ENCODE data around the gene CYTH4.

The CYTH4 gene

DNA sequence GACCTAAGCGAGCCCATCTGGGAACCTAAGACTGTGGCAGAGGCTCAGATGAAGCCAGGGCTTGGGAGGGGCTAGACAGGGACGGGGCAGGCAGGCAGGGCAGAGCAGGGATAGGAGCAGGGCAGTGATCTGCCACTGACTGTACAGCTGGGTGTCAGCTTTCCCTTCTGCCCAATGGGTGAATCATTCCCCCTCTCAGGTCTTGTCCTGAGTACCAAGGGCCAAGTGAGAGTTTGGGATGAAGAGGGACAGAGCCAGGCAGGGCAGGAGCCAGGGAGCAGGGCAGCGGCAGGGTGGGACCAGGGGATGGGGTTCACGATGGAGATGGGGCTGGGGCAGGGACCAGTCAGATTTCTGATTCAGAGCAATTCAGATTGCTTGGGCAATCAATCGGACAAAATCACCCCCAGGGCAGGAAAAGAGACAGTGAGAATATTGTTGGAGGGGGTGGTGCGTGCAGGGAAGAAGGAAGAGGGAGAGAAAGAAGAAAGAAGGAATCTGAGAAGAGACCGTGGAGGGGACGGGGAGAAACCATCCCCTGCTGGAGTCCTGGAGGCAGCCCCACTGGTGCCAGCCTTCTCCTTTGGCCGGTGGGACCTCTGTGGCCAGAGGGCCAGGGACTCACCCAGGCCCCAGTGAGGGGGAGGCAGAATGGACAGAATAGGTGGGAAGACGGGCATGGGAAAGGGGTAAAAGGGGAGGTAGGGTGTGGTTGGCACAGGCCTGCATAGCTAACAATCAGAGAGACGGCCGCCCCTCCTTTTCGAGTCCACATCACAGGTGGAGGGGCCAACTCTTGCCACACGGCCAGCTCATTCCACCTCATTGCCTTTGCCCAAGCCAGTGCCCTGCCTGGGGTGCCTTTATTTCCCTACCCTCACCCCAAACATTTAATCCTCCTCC lies 47.2 kb downstream of the CYTH4 start:
- no peak for DNase-seq (ENCODE audit: low read depth)
- TF ChIP-seq POLR2A (IDR thresholded peaks at IDR 0.05; ENCODE audit: extremely low read depth, insufficient read length): no peak
- TF ChIP-seq, protein P1, sequence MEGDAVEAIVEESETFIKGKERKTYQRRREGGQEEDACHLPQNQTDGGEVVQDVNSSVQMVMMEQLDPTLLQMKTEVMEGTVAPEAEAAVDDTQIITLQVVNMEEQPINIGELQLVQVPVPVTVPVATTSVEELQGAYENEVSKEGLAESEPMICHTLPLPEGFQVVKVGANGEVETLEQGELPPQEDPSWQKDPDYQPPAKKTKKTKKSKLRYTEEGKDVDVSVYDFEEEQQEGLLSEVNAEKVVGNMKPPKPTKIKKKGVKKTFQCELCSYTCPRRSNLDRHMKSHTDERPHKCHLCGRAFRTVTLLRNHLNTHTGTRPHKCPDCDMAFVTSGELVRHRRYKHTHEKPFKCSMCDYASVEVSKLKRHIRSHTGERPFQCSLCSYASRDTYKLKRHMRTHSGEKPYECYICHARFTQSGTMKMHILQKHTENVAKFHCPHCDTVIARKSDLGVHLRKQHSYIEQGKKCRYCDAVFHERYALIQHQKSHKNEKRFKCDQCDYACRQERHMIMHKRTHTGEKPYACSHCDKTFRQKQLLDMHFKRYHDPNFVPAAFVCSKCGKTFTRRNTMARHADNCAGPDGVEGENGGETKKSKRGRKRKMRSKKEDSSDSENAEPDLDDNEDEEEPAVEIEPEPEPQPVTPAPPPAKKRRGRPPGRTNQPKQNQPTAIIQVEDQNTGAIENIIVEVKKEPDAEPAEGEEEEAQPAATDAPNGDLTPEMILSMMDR (IDR thresholded peaks at IDR 0.05; ENCODE audit: low read depth, low read length): no peak
- TF ChIP-seq, protein P2, sequence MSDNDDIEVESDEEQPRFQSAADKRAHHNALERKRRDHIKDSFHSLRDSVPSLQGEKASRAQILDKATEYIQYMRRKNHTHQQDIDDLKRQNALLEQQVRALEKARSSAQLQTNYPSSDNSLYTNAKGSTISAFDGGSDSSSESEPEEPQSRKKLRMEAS (IDR thresholded peaks at IDR 0.05; ENCODE audit: low read depth, low read length): no peak
- no peak for TF ChIP-seq MYC (IDR thresholded peaks at IDR 0.05; ENCODE audit: low read depth, low read length)
- no peak overlapping the region for H3K4me3 ChIP-seq (ENCODE audit: low read depth, low read length)

- DNase-seq (ENCODE audit: low read depth): peak; percentile 89
- TF ChIP-seq, protein P2 (IDR thresholded peaks at IDR 0.05; ENCODE audit: low read depth, low read length): no peak
- TF ChIP-seq, protein P1 (IDR thresholded peaks at IDR 0.05; ENCODE audit: low read depth, low read length): peak; percentile 29
Observed at GRCh38 chr22:37330200-37331033, 48.1 kb downstream of the CYTH4 start.

GRCh38 chr22:37331034-37331428 lies 48.7 kb downstream of the CYTH4 start:
- no peak overlapping the region for H3K4me3 ChIP-seq (ENCODE audit: low read depth, low read length)
- DNase-seq (ENCODE audit: low read depth): no peak
- TF ChIP-seq MYC (IDR thresholded peaks at IDR 0.05; ENCODE audit: low read depth, low read length) (no peak), POLR2A (IDR thresholded peaks at IDR 0.05; ENCODE audit: extremely low read depth, insufficient read length) (no peak)
- TF ChIP-seq, protein P2 (IDR thresholded peaks at IDR 0.05; ENCODE audit: low read depth, low read length): no peak
- TF ChIP-seq, protein P1 (IDR thresholded peaks at IDR 0.05; ENCODE audit: low read depth, low read length): no peak

More at GRCh38 chr22:37330200-37331033, 48.1 kb downstream of the CYTH4 start:
- no peak overlapping the region for H3K4me3 ChIP-seq (ENCODE audit: low read depth, low read length)

DNA sequence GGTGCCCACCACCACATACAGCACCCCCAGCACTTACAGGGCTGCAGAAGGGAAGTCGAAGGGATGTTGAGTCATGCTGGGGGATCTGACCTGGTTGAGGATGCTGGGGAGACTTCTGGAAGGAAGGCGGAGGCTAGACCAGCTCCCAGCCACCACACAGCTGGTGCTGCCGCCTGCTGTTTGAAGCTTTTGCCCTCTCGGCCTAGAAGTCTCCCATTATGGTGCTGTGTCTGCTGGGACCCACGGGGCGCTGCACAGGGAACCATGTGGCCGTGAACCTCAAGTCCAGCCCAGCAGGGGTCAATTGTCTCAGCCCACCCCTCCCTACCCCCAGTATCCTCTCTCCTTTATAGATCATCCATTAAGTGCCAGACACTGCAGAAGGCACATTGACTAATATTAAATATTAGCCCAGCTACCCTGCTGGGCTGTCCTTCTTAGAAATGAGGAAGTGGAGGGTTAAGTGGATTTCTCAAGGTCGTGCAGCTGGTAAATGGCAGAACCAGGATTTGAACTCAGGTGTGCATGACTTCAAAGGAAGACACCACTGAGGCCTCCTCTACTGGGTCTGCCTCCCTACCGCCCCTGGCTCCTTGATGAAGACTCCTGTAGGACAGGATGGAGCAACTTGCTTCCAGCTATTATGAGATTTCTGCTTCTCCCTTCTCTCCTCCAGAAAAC lies 49.7 kb downstream of the CYTH4 start:
- peak; percentile 45 for DNase-seq (ENCODE audit: low read depth)
- H3K4me3 ChIP-seq (ENCODE audit: low read depth, low read length): no peak overlapping the region
- TF ChIP-seq, protein P1 (IDR thresholded peaks at IDR 0.05; ENCODE audit: low read depth, low read length): peak; percentile 6
- no peak for TF ChIP-seq POLR2A (IDR thresholded peaks at IDR 0.05; ENCODE audit: extremely low read depth, insufficient read length)

GRCh38 chr22:37333724-37334460 lies 51.6 kb downstream of the CYTH4 start:
- no peak overlapping the region for H3K4me3 ChIP-seq (ENCODE audit: low read depth, low read length)
- DNase-seq (ENCODE audit: low read depth): no peak
- TF ChIP-seq, protein P2 (IDR thresholded peaks at IDR 0.05; ENCODE audit: low read depth, low read length): no peak
- no peak for TF ChIP-seq POLR2A (IDR thresholded peaks at IDR 0.05; ENCODE audit: extremely low read depth, insufficient read length)
- TF ChIP-seq MYC (IDR thresholded peaks at IDR 0.05; ENCODE audit: low read depth, low read length): no peak
- TF ChIP-seq, protein P1 (IDR thresholded peaks at IDR 0.05; ENCODE audit: low read depth, low read length): no peak

Data from NB4 (cell line).